SU-DHL-6 (cell line): ENCODE data around the gene CMTM7.

Source experiments
- CTCF ChIP-seq: fragments of 200-600 bp; sonication (generic); IDR thresholded peaks from one replicate; pipeline ENCODE4 v1.5.1; 2017; ENCODE audit warnings: antibody characterized with exemption, mild to moderate bottlenecking, low read length, moderate library complexity; ENCODE audit not compliant: insufficient read depth, poor library complexity, severe bottlenecking
- EZH2phosphoT487 ChIP-seq: fragments of 200-600 bp; sonication (generic), shearing (Covaris generic); conservative IDR thresholded peaks from 2 replicates; pipeline ENCODE4 v1.6.1; 2018; ENCODE audit warnings: mild to moderate bottlenecking, antibody characterized with exemption, low read length, moderate library complexity, mixed read lengths

GRCh38 chr3:32421991-32422859 lies 30.6 kb downstream of the CMTM7 start:
- TF ChIP-seq CTCF (no peak), EZH2phosphoT487 (no peak)
